Stimulated activated naive CD8-positive, alpha-beta T cell treated with anti-CD3 and anti-CD28 coated beads, Interleukin-15, amount 100 ng/mL, for 72 hours (primary cell): ENCODE results near the gene TSPAN4.

Experiments used
- ATAC-seq: fragments of 150-1000 bp; cut with Tn5 transposase; 2 replicates; pipeline ENCODE4 v1.10.0; 2021; ENCODE audit warnings: mild to moderate bottlenecking, moderate library complexity
- DNase-seq, 2 donors: peaks; one replicate each; pipeline ENCODE4 v3.0.0; 2021 to 2022
- H3K27ac Mint-ChIP-seq, 2 donors: one replicate each; pipeline ENCODE4 v1.8.0; 2022; ENCODE audit warnings: mild to moderate bottlenecking in 2 of 2, mixed read lengths in 2 of 2, moderate library complexity in 2 of 2
- H3K27me3 Mint-ChIP-seq: one replicate; pipeline ENCODE4 v1.8.0; 2022; ENCODE audit warnings: mixed read lengths
- H3K4me1 Mint-ChIP-seq: one replicate; pipeline ENCODE4 v1.8.0; 2022; ENCODE audit warnings: mild to moderate bottlenecking, mixed read lengths
- H3K4me3 Mint-ChIP-seq, 2 donors: one replicate each; pipeline ENCODE4 v1.8.0; 2022; ENCODE audit warnings: mild to moderate bottlenecking in 2 of 2, mixed read lengths in 2 of 2, moderate library complexity in 1 of 2
- H3K9me3 Mint-ChIP-seq, 2 donors: one replicate each; pipeline ENCODE4 v1.8.0; 2022; ENCODE audit warnings: mixed read lengths in 2 of 2

Gene TSPAN4

GRCh38 chr11:842370-843002, at the start of gene TSPAN4, which contains the start of gene POLR2L:
TSPAN4 (plus strand) TSS chr11:842852; CDS start chr11:850305, 7,453 bp downstream.
POLR2L (minus strand) TSS chr11:842529; CDS start chr11:842508, 21 bp downstream.
- Mint-ChIP-seq H3K4me1 (peaks cover 71% of the 10 kb centered on the region), H3K4me3 (peak within 1 kb of the TSS; percentile 89 to 94), H3K27me3 (no peaks in the 10 kb centered on the region), H3K9me3 (no peaks in the 10 kb centered on the region), H3K27ac (peak within 1 kb of the TSS; percentile 93 to 95)
- peak; percentile 89 to 90 for DNase-seq
- ATAC-seq = peak; percentile 75

GRCh38 chr11:792873-793272, 49.8 kb upstream of the TSPAN4 start:
- ATAC-seq (no peak), DNase-seq (no peak)
- H3K9me3 Mint-ChIP-seq = no peaks in the 10 kb centered on the region
- H3K27me3 Mint-ChIP-seq = no peaks in the 10 kb centered on the region
- no peak overlapping the region for H3K4me3 Mint-ChIP-seq
- H3K4me1 Mint-ChIP-seq = peaks cover 52% of the 10 kb centered on the region
- H3K27ac Mint-ChIP-seq = no peak overlapping the region

- Mint-ChIP-seq H3K27me3 (no peaks in the 10 kb centered on the region), H3K4me3 (peak overlapping the region in 1 of 2 donors; percentile 18), H3K27ac (peak overlapping the region in 1 of 2 donors; percentile 90), H3K9me3 (no peaks in the 10 kb centered on the region), H3K4me1 (peaks cover 45% of the 10 kb centered on the region)
- ATAC-seq = no peak
- no peak for DNase-seq
Observed at GRCh38 chr11:793556-793955, 49.1 kb upstream of the TSPAN4 start.

- Mint-ChIP-seq H3K9me3 (no peaks in the 10 kb centered on the region), H3K27ac (peak overlapping the region in 1 of 2 donors; percentile 63), H3K27me3 (no peaks in the 10 kb centered on the region), H3K4me3 (peak overlapping the region in 1 of 2 donors; percentile 66), H3K4me1 (peaks cover 42% of the 10 kb centered on the region)
- DNase-seq (no peak), ATAC-seq (no peak)
Observed at GRCh38 chr11:794013-794765, 48.5 kb upstream of the TSPAN4 start.

GRCh38 chr11:794766-795633, 47.7 kb upstream of the TSPAN4 start:
- Mint-ChIP-seq H3K27me3 (no peaks in the 10 kb centered on the region), H3K4me3 (peak overlapping the region; percentile 92 to 96), H3K9me3 (no peaks in the 10 kb centered on the region), H3K27ac (peak overlapping the region; percentile 46 to 78), H3K4me1 (peaks cover 42% of the 10 kb centered on the region)
- ATAC-seq = no peak
- no peak for DNase-seq

- ATAC-seq (peak; percentile 78), DNase-seq (peak; percentile 74 to 89)
- Mint-ChIP-seq H3K27ac (peak overlapping the region; percentile 89 to 95), H3K9me3 (no peaks in the 10 kb centered on the region), H3K4me1 (peaks cover 38% of the 10 kb centered on the region), H3K4me3 (peak overlapping the region; percentile 92 to 96), H3K27me3 (no peaks in the 10 kb centered on the region)
Observed at GRCh38 chr11:795634-796564, 46.8 kb upstream of the TSPAN4 start.

GRCh38 chr11:796565-797295, 45.9 kb upstream of the TSPAN4 start:
- Mint-ChIP-seq H3K9me3 (no peaks in the 10 kb centered on the region), H3K4me3 (peak overlapping the region; percentile 92 to 96), H3K4me1 (peaks cover 44% of the 10 kb centered on the region), H3K27me3 (no peaks in the 10 kb centered on the region), H3K27ac (peak overlapping the region; percentile 81 to 95)
- no peak for ATAC-seq
- peak in 1 of 2 donors; percentile 28 for DNase-seq

GRCh38 chr11:797296-798092, 45.2 kb upstream of the TSPAN4 start:
- no peaks in the 10 kb centered on the region for H3K9me3 Mint-ChIP-seq
- DNase-seq (peak; percentile 82 to 83), ATAC-seq (peak; percentile 66)
- H3K27me3 Mint-ChIP-seq = no peaks in the 10 kb centered on the region
- peak overlapping the region; percentile 81 to 94 for H3K27ac Mint-ChIP-seq
- peaks cover 44% of the 10 kb centered on the region for H3K4me1 Mint-ChIP-seq
- H3K4me3 Mint-ChIP-seq = peak overlapping the region; percentile 92 to 96

GRCh38 chr11:798093-798713, 44.4 kb upstream of the TSPAN4 start, which contains the start of gene SLC25A22:
SLC25A22 (minus strand) TSS chr11:798281; CDS start chr11:795006, 3,275 bp downstream.
- peak within 1 kb of the TSS; percentile 81 to 94 for H3K27ac Mint-ChIP-seq
- peaks cover 49% of the 10 kb centered on the region for H3K4me1 Mint-ChIP-seq
- peak within 1 kb of the TSS; percentile 92 to 96 for H3K4me3 Mint-ChIP-seq
- no peaks in the 10 kb centered on the region for H3K9me3 Mint-ChIP-seq
- ATAC-seq = peak; percentile 63
- DNase-seq = peak; percentile 87 to 91
- H3K27me3 Mint-ChIP-seq = no peaks in the 10 kb centered on the region

- Mint-ChIP-seq H3K27ac (no peak overlapping the region), H3K27me3 (no peaks in the 10 kb centered on the region), H3K4me1 (peaks cover 52% of the 10 kb centered on the region), H3K4me3 (no peak overlapping the region), H3K9me3 (no peaks in the 10 kb centered on the region)
- DNase-seq (no peak), ATAC-seq (no peak)
Observed at GRCh38 chr11:799641-800316, 42.9 kb upstream of the TSPAN4 start.

GRCh38 chr11:800473-800872, 42.2 kb upstream of the TSPAN4 start:
- Mint-ChIP-seq H3K27me3 (no peaks in the 10 kb centered on the region), H3K4me3 (no peak overlapping the region), H3K4me1 (peaks cover 47% of the 10 kb centered on the region), H3K27ac (no peak overlapping the region), H3K9me3 (no peaks in the 10 kb centered on the region)
- ATAC-seq (no peak), DNase-seq (no peak)

- Mint-ChIP-seq H3K9me3 (no peaks in the 10 kb centered on the region), H3K27me3 (no peaks in the 10 kb centered on the region), H3K27ac (peak overlapping the region in 1 of 2 donors; percentile 51), H3K4me3 (no peak overlapping the region), H3K4me1 (peaks cover 45% of the 10 kb centered on the region)
- DNase-seq (no peak), ATAC-seq (no peak)
Observed at GRCh38 chr11:801097-801780, 41.4 kb upstream of the TSPAN4 start.
